NOMO-1 treated with dmso at 0.1 percent for 144 hours (cell line): ENCODE data around the gene STRIP2.
"Not testable (repeated sequence)": the region's sequence is repeated elsewhere in the genome, so short reads cannot be mapped to it uniquely, and the experiment has no call there.

Source experiments
- DNase-seq: peaks from one replicate; lab custom pipeline; 2025; ENCODE audit not compliant: unreplicated experiment; lab: John Stamatoyannopoulos, UW

The STRIP2 gene

GRCh38 chr7:129417073-129417472 is 17.2 kb upstream of the STRIP2 start:
- no peak for DNase-seq

GRCh38 chr7:129421717-129422250 is 12.4 kb upstream of the STRIP2 start:
- DNase-seq = no peak

- DNase-seq = no peak
Observed at GRCh38 chr7:129422727-129423126, 11.5 kb upstream of the STRIP2 start.

GRCh38 chr7:129423700-129424410 is 10.4 kb upstream of the STRIP2 start:
- DNase-seq = no peak

GRCh38 chr7:129426482-129426881 is 7.8 kb upstream of the STRIP2 start:
- no peak for DNase-seq

GRCh38 chr7:129427526-129428045 is 6.6 kb upstream of the STRIP2 start:
- no peak for DNase-seq

- DNase-seq = no peak
Observed at GRCh38 chr7:129431911-129432643, 2.2 kb upstream of the STRIP2 start.

GRCh38 chr7:129434675-129435318 is 565 bp downstream of the STRIP2 start:
- no peak for DNase-seq

GRCh38 chr7:129435414-129435829 is 1.2 kb downstream of the STRIP2 start:
- DNase-seq = no peak

- no peak for DNase-seq
Observed at GRCh38 chr7:129436335-129436923, 2.2 kb downstream of the STRIP2 start.

GRCh38 chr7:129437190-129437589 is 3.0 kb downstream of the STRIP2 start:
- DNase-seq = no peak

GRCh38 chr7:129438281-129438838 is 4.1 kb downstream of the STRIP2 start:
- no peak for DNase-seq

GRCh38 chr7:129438839-129439651 is 4.8 kb downstream of the STRIP2 start:
- no peak for DNase-seq

GRCh38 chr7:129439963-129440625 is 5.9 kb downstream of the STRIP2 start:
- DNase-seq = no peak

GRCh38 chr7:129443612-129444011 is 9.4 kb downstream of the STRIP2 start:
- no peak for DNase-seq

- not testable (repeated sequence) for DNase-seq
Observed at GRCh38 chr7:129444776-129445175, 10.5 kb downstream of the STRIP2 start.

GRCh38 chr7:129446925-129447324 is 12.7 kb downstream of the STRIP2 start:
- DNase-seq = not testable (repeated sequence)

GRCh38 chr7:129447445-129447844 is 13.2 kb downstream of the STRIP2 start:
- not testable (repeated sequence) for DNase-seq

GRCh38 chr7:129448608-129449007 is 14.4 kb downstream of the STRIP2 start:
- not testable (repeated sequence) for DNase-seq
